GM19193 (cell line): ENCODE results near the gene CHN2.

ENCODE experiments used
- POLR2A ChIP-seq: IDR thresholded peaks from 4 replicates; pipeline ENCODE4 v1.6.1; 2011; ENCODE audit not compliant: insufficient read depth, insufficient read length; ENCODE audit errors: extremely low read depth

Gene CHN2

DNA sequence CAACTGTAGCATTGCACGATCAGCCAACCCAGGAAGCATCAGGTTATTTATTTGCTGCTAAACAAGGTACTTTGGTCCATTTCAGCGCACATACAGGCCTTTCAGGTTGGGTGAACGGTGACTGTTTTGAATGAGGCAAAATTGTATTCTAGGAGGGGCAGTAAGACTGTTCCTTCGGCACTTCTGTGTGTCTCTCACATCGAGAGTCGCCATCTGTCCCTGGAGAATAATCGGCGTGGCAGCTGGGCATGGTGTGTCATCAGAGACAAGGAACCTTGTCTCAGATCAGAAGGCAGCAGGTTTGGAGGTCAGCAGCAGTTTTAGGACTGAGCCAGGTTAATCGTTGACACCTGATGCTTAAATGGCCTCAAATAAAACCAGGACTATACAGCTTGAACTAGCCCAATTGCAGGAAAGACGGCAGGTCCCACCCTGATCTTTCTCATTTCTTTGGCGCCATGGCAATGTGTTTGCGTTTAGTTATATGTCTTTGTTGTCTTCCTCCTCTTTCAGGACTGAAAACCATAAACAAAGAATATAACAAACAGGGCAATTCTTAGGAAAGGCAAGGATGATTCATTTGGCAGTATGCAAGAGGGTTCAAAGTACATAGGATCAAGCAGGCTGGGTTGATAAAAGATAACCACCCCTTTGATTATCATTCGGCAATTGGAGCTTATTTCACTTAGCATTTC, 277.0 kb downstream of the CHN2 start:
- TF ChIP-seq POLR2A: no peak

DNA sequence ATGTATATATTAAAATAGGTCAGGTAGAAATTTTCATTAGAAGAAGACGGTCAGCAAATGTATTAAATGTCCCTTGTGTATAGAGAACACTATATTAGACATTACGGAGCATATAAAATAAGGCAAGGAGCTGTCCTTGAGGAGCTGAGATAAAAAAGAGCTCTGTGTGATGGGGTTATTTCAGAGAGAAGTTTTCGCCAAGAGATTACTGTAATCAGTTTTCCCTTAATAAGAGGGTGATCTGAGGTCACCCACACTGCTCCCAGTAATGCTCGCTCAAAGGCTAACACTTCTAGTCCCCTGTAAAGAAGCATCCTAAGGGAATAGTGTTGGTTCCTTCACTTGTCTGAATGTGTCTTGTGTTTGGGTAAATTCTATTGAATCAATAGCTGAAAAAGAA, 282.3 kb downstream of the CHN2 start:
- no peak for TF ChIP-seq POLR2A

DNA sequence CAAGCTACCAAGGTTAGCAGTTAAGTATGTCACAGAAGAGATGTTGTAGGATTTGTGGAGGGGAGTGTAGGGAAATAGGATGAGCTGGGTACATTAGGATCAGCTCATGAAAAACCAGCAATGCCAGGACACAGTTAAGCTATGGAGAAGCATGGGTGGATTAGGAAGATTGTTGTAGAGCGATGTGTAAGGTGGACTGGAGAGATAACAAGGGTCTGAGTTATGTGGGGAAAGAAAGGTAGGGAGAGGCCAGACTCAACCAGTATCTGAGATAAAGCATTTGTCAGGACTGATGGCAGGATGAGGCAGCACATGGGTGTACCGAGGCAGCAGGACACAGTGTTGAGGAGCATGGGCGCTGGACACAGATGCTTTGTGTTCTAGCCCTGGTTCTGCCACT, 283.7 kb downstream of the CHN2 start:
- no peak for TF ChIP-seq POLR2A

DNA sequence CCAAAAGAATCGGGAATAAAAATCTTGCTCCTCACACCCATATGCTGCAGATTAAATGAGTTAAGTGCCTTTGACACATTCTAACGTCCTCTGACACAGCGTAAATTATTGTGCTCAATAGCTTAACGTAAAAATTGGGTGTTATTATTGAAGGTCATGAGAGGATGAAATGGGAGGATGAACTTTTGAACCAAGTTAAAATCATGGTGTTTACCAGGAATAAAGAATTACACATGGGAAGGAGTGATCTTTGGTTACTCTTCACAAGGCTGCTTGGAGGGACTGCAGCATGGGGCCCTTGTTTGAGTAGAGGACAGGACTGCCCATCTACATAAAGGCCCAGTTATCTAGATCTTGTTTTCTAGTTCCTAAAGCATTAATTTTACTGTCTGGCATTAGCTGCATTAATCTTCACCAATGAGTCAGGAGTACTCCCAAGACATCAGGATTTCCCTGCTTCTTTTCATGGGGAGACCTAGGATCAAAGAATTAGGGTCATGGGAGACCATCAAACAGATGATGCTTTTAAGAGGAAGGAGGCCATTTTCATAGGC, 284.2 kb downstream of the CHN2 start:
- no peak for TF ChIP-seq POLR2A

DNA sequence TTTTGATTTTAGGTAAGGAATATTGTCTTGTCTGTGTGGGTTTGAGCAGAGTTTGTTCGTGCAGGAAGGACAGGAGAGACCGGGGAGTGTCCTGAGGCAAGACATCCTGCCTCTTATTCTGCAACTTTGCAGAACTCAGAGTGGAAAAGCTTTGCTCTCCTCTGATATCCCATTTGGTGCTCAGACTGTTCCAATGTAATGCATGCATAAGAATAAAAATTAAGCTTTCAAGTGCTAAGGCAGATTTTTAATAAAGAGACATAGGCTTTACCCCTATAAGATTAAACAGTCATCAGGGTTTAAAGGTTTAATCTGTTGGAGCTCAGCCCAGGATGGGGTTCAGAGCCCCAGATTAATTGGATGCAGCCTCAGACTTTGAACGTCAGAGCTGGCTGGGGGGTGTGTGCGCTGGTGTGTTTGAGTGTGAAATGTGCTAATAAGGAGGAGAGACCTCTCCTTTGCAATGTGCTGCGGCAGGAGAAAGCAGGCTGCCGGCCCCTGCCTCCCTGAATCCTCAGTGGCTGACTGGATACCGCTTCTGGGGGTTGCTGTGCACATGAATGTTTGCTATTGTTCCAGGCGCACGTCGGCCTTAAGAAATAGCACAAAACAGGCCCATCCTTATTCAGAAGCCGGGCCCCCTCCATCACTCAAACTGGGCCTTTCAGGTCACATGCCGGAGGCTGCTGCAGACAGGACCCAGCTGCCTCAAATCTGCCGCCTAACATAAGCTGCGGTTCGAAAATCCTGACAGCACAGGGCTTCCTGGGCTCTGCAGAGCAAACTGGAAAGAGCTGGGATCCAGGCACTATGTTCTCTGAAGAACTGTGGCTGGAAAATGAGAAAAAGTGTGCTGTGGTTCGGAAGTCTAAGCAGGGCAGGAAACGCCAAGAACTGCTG, 285.0 kb downstream of the CHN2 start:
- no peak for TF ChIP-seq POLR2A

DNA sequence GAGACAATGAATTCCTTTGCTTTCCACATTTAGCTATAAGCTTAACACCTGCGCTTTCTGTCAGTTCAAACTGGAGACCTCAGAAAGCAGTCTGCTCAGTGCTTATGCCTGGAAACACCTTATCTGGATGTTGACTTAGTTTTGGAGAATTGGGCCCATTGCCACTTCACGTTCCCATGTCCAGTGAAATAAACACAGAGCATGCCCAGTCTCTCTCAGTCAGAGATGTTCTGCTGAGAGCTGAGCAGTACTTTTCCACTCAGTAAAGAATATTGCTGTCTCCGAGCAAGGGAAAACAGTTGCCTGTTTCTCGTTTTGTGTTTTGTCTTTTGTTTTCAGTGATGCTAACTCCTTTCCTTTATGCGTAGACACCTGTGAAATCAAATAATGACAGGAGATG, 285.9 kb downstream of the CHN2 start:
- TF ChIP-seq POLR2A: no peak

DNA sequence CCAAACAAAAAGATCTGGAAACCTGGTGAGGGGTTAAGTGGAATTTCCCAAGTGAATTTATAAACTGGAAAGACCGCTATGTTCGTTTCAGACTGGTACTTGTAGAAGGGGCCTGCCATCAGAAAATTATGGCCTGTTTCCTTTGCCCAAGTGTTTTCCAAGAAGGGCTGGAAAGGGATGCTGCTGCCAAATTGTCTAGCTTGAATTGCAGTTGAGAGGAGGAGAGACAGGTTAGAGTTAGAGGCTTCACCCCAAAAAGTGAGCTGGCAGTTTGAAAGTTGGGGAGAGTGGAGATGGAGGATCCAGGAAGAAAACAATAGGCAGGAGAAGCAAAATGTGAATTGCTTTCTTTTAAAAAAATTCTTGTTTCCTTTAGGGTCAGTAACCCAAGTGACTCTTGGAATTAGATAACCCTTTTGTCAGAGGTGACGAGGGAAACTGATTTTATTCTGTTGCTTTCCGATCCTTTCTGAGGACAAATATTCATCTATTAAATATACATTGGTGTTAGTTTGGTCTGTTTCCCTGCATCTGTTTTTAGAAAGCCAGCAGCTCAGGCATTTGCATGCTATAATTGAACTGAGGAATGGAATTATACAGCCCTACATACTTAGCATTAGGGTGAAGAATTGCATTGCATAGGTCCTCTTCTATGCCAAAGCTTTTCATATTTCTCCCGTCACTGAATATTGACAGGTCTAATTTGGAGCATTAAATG, 286.5 kb downstream of the CHN2 start:
- TF ChIP-seq POLR2A: no peak

DNA sequence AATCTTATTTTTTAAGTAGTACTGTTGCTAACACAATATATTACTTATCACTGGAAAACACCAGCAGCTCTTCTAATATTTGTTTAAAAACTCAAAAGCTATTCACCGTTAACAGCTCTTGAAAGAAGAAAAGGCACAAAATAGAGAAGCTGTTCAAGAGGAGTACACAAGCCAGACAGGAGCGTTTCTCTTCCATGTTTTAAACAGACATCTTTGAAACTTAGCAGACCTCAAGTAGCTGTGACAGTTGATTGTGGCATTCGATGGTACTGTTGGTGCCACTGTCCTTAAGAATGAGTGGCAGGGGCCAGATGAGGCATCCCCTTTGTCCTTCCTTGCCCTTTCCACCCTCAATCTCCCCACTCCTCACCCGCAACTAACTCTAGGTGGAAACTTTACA, 287.5 kb downstream of the CHN2 start:
- TF ChIP-seq POLR2A: no peak

DNA sequence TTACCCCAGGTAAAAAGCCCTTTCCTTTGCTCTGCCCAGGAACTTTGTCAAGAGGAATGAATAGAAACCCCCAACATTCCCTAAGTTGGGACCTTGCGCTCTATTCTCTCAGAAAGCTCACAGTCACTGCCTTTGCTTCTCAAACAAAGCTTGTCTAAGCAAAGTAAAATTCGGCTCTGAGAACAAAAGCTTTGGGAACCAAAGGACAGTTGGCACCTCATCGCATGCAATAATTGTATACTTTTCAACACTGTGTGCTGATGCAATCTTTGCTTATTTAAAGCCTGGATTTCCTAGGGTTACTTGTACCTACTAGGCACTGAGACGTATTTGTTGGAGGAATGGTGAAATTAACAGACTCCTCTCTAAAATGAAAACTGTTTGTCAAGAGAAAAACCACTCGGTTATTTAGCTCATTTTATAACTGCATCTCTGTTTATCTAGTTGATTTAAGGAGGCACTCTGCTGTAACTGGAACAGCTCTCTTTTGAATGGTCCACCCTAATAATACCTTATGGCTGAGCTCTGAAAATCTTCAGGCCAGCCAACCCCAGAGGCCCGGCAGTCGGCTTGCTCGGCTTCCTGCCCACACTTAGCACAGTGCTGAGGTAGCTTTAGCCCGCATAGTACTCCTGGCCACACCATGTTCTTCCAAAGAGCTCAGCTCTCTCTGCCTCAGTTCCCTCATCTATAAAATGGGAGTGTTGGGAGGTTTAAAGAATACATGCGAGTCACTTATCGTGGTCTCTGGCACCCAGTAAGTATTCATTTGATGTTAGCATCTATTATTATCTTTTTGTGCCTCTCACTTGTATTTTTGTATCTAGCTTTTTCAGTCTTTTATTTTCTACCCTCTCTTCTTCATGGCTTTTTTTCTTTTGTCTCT, 288.9 kb downstream of the CHN2 start:
- no peak for TF ChIP-seq POLR2A

DNA sequence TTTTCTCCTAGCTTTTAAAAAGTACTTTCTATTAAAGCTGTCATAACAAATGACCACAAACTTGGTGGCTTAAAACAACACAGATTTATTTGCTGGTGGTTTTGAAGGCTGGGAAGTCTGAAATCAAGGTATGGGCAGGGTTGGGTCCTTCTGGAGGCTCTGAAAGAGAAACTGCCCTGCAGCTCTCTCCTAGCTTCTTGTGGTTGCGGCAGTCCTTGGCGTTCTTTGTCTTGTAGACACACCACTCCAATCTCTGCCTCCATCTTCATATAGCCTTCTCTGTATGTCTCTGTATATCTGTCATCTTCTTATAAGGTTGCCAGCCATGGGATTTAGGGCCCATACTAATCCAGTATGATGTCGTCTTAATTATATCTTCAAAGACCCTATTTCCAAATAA, 289.7 kb downstream of the CHN2 start:
- TF ChIP-seq POLR2A: no peak

DNA sequence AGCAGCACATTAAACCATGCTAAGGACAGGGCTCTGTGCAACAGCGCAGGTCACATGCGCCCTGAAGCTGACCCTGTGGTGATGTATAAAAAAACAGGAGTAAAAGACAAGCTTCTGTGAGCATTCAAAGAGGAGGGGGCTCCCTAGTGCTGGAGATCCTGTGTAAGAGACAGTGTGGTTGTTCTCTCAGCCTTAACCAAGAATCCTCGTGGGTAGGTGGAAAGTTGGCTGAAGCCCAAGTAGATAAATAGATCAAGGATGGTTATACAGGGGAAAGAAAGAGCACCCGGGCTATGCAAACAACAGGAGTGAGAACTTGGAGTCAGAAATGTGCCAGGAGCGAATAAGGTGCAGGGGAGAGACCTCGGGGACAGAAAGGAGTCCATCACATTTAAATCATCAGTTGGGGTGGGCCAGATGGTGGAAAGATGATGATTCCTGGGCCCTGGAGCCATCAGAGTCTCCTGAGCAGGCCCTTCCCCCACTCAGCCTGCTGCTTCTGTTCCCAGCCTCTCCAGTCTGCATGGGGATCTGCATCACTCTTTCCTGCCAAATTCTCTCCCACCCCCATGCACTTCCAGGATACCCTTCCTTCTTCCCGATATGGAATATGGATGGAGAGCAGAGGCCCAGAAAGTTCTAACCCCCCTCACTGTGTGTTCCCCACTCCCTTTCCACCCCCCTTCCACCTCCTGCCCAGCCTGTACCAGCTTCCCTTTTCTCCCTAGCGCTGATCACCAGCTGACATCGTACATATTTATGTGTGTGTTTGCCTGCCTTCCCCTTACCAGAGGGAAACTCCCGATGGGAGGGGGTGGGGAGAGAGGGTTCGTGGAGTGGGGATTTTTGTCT, 291.0 kb downstream of the CHN2 start:
- no peak for TF ChIP-seq POLR2A

DNA sequence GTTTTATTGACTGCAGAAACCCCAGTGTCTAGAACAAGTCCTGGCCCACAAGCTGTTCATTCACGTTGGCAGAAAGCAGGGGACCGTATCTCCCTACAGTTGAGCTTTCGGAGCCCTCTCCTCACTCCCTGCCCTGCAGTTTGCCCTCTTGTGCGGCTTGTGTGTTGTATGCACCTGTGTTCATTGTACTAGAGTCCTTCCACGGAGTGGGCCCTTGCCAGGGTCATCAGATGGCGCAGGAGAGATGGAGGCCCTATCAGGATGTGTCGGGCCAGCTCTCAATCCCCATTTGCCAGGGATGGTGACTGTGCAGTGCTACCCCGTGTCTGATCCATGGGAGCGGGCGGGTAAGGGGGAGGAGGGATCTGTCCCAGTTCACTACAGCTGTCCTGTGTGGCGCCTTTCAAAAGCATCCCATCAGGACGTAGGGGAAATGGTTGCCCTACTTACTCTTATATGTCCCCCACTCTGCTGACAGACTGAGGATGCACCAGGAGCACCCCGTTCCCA, 291.7 kb downstream of the CHN2 start:
- TF ChIP-seq POLR2A: no peak

DNA sequence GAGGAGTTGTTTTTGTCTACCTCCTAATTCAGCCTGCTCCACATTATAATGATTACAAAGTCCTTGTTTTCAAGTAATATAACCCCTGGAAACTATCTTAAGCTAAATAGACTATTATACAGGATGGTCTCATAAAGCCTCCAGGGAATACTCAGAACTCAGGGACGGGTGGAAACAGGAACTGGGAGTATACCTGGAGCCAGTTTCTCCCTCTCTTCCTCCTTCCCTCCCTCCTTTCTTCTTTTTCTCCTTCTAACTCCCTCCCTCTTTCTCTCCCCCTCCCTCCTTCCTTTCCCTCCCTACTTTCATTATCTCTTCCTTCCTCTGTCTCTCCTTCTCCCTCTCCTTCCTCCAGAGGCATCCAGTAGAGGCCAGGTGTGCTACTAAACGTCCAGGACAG, 292.8 kb downstream of the CHN2 start:
- TF ChIP-seq POLR2A: no peak
